Activated naive CD4-positive, alpha-beta T cell treated with anti-CD3 and anti-CD28 coated beads, Interleukin-2, amount 50 U/mL, for 24 hours (primary cell): ENCODE results near the gene ASIC4.

Experiments
- H3K27ac Mint-ChIP-seq: one replicate; pipeline ENCODE4 v1.8.0; 2021; ENCODE audit warnings: mild to moderate bottlenecking, mixed read lengths
- H3K27me3 Mint-ChIP-seq: one replicate; pipeline ENCODE4 v1.8.0; 2021; ENCODE audit warnings: mixed read lengths
- H3K36me3 Mint-ChIP-seq: one replicate; pipeline ENCODE4 v1.8.0; 2021; ENCODE audit warnings: mixed read lengths
- H3K4me1 Mint-ChIP-seq: one replicate; pipeline ENCODE4 v1.8.0; 2021; ENCODE audit warnings: mixed read lengths
- H3K4me3 Mint-ChIP-seq: one replicate; pipeline ENCODE4 v1.8.0; 2021; ENCODE audit warnings: mild to moderate bottlenecking, mixed read lengths
- H3K9me3 Mint-ChIP-seq: one replicate; pipeline ENCODE4 v1.8.0; 2021; ENCODE audit warnings: mixed read lengths

The ASIC4 gene

DNA sequence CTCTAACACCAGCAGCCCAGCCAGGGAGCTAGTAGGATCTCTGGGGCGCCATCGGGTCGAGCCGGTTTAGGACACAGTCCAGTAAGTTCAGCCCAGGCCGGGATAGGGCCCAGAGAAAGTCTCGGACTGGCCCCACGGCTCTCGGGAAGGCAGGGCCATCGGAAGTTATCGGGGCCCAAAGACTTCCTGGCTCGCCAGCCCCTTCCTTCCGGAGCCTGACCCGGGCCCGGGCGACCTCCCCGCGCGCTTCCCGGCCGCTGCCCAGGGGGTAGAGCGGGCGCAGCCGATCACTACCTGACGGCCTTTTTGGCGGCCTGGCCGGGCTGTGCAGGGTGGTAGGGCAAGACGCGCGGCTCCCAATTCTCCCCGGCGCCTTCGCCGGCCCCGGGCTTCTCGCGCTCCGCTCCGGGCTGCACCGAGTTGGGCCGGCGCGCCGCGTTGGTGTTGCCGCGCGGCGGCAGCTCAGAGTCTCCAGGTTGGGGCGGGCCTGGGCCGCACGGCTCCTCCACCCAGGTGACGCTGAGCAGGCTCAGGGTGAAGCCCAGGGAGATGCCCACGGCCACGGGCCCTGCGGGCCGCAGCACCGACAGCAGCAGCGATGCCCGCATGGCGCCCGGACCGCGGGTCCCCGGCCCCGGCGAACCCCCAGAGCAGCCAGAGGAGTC is 28.8 kb downstream of the ASIC4 start:
- Mint-ChIP-seq H3K4me3 (peak overlapping the region; percentile 93), H3K27ac (peak overlapping the region; percentile 74), H3K27me3 (no peaks in the 10 kb centered on the region)

DNA sequence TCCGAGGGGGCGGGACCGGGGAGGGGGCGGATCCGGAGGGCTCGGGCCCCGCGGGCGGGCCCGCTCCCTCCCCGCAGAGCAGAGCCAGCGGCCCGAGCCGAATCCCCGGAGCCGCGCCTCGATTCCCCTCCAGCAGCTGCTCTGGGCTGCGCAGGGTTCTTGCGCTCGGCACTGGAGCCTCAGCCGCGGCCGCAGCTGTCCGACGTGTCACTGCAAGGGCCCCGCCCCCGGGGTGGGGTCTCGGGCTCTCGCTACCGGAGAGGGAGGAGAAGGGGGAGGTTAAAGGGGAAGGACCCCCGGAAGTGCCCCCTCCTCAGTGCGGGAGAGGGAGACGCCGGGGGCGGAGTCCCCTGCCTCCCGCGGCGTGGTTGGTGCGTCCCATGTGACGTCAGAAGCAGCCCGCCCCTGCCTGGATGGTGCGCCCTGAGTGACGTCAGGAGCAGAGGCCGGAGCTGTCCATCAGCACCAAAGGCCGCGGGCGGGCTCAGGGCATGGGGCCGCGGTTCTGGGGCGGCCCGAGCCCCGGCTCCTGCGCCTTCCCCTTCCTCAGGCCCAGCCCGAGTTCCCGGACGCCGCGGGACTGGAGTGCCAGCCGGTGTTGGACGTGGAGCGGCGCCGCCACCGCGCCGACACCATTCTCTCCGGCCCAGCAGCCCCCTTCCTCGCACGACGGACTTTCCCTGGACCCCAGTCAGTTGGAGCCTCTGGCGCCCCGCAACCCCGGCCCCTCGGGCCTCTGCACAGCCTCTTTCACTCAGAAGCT is 29.5 kb downstream of the ASIC4 start, which contains the start of the genes CHPF and TMEM198:
CHPF (minus strand) TSS at position 214 of the 763 bp plus-strand sequence. CDS start 271 bp downstream, outside the sequence.
TMEM198 (plus strand) TSS at position 433 of the 763 bp plus-strand sequence. CDS start 700 bp downstream, outside the sequence.
- Mint-ChIP-seq H3K4me3 (peak within 1 kb of the TSS; percentile 93), H3K27me3 (no peaks in the 10 kb centered on the region), H3K27ac (peak within 1 kb of the TSS; percentile 96), H3K4me1 (peaks cover 24% of the 10 kb centered on the region), H3K36me3 (peaks cover 2% of the 10 kb centered on the region), H3K9me3 (no peaks in the 10 kb centered on the region)

More for the DNA sequence above, 28.8 kb downstream of the ASIC4 start:
- Mint-ChIP-seq H3K4me1 (peaks cover 24% of the 10 kb centered on the region), H3K36me3 (peaks cover 2% of the 10 kb centered on the region), H3K9me3 (no peaks in the 10 kb centered on the region)

DNA sequence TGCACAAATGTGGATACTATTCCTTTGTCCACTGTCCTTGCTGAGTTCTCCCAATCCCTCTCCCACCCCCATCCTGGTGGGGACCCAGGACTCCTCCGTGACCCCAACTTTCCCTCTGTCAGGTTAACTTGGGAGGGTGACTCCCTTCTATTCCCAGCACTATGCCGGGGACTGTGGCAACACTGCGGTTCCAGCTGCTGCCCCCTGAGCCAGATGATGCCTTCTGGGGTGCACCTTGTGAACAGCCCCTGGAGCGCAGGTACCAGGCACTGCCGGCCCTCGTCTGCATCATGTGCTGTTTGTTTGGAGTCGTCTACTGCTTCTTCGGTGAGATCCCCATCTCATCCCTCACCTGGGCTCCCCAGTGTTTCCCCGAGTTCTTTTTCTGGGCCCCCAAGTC is 30.3 kb downstream of the ASIC4 start:
- H3K36me3 Mint-ChIP-seq = peaks cover 2% of the 10 kb centered on the region
- peaks cover 2% of the 10 kb centered on the region for H3K27me3 Mint-ChIP-seq
- H3K4me3 Mint-ChIP-seq = peak overlapping the region; percentile 86
- H3K27ac Mint-ChIP-seq = peak overlapping the region; percentile 96
- H3K9me3 Mint-ChIP-seq = no peaks in the 10 kb centered on the region
- H3K4me1 Mint-ChIP-seq = peaks cover 24% of the 10 kb centered on the region

DNA sequence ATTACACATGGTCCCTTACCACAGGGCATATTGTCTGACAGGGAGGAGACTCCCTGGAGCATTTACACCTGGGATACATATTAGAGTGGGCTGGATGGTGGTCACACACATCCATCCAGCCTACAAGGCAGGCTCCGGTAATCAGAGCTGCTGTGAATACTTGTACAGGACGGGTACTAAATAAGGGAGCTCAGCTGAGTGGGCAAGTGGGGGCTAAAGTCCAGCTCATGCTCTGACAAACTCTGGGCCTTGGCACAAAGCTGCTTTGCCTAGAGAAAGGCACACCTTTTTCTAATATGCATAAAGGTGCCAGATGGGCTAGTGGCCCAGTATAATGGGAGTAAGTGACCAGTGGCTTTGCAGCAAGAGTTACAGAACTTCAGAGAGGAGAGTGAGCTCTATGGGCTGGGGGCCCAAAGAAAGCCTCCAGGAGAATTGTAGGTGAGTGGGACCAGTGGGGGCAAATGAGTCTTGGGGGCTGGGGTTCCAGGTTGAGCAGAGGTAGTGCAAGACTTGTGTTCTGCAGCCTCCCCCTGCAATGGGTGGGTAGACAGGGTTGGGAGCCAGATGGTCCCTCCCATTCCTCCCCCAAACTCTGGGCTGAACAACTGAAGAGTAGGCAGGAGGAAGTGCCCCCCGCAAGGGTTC is 31.1 kb downstream of the ASIC4 start:
- Mint-ChIP-seq H3K4me3 (peak overlapping the region; percentile 86), H3K27me3 (peaks cover 2% of the 10 kb centered on the region), H3K4me1 (peaks cover 24% of the 10 kb centered on the region), H3K36me3 (peaks cover 2% of the 10 kb centered on the region), H3K9me3 (no peaks in the 10 kb centered on the region), H3K27ac (no peak overlapping the region)

DNA sequence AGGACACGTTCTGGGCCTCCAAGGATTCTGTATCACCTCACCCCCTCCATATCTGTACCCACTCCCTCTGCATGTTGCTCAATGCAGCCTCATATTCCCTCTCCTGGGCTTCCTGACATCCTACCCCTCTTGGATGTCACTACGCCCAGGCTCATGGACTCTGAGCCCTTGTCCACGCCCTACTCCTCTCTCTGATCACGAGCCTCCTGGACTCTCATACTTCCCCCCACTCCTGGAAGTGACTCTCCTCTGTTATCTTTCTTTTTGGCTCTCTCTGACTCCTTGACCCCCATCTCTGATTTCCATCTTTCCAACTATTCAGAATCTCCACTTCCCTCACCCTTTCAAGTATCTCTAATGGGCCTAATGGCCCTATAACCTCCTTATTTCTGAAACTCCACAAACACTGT is 31.7 kb downstream of the ASIC4 start:
- H3K4me1 Mint-ChIP-seq = peaks cover 24% of the 10 kb centered on the region
- no peak overlapping the region for H3K27ac Mint-ChIP-seq
- H3K36me3 Mint-ChIP-seq = peaks cover 2% of the 10 kb centered on the region
- H3K9me3 Mint-ChIP-seq = no peaks in the 10 kb centered on the region
- no peak overlapping the region for H3K4me3 Mint-ChIP-seq
- peaks cover 4% of the 10 kb centered on the region for H3K27me3 Mint-ChIP-seq

DNA sequence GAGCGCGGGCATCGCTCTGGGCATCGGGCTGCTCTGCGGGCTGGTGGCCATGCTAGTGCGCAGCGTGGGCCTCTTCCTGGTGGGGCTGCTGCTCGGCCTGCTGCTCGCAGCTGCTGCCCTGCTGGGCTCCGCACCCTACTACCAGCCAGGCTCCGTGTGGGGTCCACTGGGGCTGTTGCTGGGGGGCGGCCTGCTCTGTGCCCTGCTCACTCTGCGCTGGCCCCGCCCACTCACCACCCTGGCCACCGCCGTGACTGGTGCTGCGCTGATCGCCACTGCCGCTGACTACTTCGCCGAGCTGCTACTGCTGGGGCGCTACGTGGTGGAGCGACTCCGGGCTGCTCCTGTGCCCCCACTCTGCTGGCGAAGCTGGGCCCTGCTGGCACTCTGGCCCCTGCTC is 33.3 kb downstream of the ASIC4 start:
- peaks cover 8% of the 10 kb centered on the region for H3K27me3 Mint-ChIP-seq
- no peak overlapping the region for H3K4me3 Mint-ChIP-seq
- no peaks in the 10 kb centered on the region for H3K9me3 Mint-ChIP-seq
- H3K36me3 Mint-ChIP-seq = no peaks in the 10 kb centered on the region
- peaks cover 11% of the 10 kb centered on the region for H3K4me1 Mint-ChIP-seq
- H3K27ac Mint-ChIP-seq = no peak overlapping the region

DNA sequence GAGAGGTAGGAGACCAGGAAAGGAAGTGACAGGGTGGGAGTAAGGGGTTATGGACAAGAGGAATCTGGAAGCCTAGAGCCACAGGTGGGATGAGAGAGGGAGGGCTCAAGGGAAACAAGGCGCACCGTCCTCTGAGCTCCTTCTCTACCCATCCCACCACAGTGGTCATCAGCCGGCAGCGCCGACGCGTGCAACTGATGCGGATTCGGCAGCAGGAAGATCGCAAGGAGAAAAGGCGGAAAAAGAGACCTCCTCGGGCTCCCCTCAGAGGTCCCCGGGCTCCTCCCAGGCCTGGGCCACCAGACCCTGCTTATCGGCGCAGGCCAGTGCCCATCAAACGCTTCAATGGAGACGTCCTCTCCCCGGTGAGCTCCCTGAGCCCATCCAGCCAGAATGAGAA is 34.7 kb downstream of the ASIC4 start:
- Mint-ChIP-seq H3K4me1 (peaks cover 9% of the 10 kb centered on the region), H3K4me3 (no peak overlapping the region), H3K36me3 (no peaks in the 10 kb centered on the region), H3K27me3 (peaks cover 15% of the 10 kb centered on the region), H3K27ac (no peak overlapping the region), H3K9me3 (no peaks in the 10 kb centered on the region)

DNA sequence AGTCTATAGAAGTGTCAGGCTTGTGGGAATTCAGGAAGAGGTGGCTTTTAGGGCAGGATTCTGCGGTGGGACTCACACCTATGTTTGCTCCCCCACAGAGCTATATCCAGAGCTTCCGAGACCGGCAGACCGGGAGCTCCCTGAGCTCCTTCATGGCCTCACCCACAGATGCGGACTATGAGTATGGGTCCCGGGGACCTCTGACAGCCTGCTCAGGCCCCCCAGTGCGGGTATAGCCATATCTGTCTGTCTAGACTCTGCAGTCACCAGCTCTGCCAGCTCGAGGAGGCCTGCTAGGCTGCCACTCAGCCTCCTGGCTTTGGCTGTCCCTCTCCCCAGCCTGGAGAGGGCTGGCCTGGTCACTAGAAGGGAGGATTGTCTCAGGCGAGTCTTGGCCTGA is 35.3 kb downstream of the ASIC4 start:
- no peaks in the 10 kb centered on the region for H3K36me3 Mint-ChIP-seq
- H3K4me3 Mint-ChIP-seq = no peak overlapping the region

DNA sequence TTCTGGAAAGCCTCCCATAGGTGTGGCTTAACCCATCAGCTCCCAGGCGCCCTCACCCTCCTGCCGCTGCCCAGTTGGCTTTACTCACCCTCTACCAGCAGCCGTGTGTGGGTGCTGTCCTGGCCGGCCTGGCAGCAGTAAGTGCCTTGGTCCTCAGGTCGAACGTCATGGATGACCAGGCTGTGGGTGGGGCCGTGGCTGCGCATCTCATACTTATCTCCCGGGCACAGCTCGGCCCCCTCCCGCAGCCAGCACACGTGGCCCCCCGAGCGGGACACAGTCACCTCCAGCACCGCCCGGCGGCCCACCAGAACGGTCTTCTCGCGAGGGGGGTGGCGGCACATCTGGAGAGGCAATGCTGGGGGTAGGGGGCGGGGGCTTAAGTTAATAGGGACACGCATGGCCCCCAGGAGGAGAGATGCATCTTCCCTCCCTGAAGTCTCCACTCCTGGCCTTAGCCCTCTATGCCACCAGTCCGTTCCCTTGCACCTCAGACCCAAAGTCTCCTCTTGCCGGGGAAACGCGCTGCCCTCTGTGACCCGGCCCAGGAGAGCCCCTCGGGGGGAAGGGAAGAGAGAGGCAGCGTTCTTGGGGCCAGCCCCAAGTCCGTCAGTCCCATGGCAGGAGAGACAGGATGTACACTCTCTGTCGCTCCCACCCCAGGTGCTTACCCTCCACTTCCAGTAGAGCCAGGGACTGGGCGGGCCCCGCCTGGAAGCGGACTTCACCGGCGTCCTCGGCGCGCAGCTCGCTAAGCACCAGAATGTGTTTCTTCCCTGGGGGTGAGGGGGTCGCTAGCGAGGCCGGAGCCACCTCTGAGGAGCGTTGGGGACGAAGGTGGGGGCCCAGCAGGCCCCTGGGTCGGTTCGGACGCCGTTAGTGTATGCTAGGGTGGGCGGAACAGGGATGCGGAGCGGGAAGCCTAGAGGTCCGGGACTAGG is 37.4 kb downstream of the ASIC4 start:
- H3K4me1 Mint-ChIP-seq = no peaks in the 10 kb centered on the region
- H3K36me3 Mint-ChIP-seq = no peaks in the 10 kb centered on the region
- H3K4me3 Mint-ChIP-seq = peak overlapping the region; percentile 76
- H3K9me3 Mint-ChIP-seq = no peaks in the 10 kb centered on the region
- H3K27me3 Mint-ChIP-seq = peaks cover 23% of the 10 kb centered on the region
- H3K27ac Mint-ChIP-seq = peak overlapping the region; percentile 35

More for the DNA sequence above, 35.3 kb downstream of the ASIC4 start:
- Mint-ChIP-seq H3K9me3 (no peaks in the 10 kb centered on the region), H3K4me1 (peaks cover 4% of the 10 kb centered on the region), H3K27me3 (peaks cover 18% of the 10 kb centered on the region), H3K27ac (no peak overlapping the region)

DNA sequence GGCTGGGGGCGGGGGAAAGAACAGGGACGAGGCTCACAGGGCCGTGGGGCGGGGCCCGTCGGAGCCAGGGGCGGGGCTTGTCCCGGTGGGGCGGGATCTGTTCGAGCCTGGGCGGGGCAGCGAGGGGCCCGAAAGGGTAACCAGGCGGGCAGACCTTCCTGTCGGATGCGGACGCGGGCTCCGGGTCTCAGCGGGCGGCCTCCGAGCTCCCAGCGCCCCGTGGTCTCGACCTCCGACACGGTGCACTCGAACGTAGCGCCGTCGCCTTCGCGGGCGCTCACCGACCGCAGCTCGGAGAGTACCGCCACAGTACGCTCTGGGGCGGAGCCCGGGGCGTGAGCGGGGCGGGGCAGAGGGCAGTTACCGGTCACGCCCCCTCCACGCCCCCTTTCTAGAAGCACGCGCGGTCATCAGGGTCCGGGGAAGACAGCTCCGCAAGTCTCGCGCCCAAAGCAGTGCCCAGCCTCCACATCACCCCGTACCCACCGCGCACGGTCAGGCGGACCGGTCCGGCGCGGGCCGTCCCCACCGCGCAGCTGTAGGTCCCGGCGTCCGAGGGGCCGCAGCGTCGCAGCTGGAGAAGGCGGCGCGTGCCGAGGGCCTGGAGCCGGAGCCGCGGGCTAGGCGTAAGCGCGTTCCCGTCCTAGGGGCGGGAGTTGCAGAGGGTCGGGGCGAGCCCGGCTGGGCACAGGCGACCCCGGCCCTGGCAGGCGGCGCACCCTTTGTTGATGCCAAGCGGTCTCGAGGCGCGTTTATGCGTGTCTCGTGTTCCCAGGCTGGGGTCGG is 38.3 kb downstream of the ASIC4 start:
- Mint-ChIP-seq H3K4me1 (no peaks in the 10 kb centered on the region), H3K9me3 (no peaks in the 10 kb centered on the region), H3K4me3 (peak overlapping the region; percentile 76), H3K27ac (no peak overlapping the region), H3K36me3 (no peaks in the 10 kb centered on the region), H3K27me3 (peaks cover 24% of the 10 kb centered on the region)

DNA sequence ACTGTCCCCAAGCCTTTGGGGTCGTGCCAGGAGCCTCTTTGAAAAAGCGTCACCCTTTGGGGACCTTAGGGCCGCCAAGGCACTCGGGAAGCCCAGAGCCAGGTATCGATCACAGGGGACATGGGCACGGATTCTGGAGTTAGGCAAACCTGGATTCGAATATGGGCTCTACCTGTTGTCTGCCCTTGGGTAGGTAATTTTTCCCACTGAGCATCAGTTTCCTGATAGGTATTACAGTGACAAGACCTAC is 38.8 kb downstream of the ASIC4 start:
- Mint-ChIP-seq H3K4me1 (no peaks in the 10 kb centered on the region), H3K27me3 (peaks cover 24% of the 10 kb centered on the region), H3K4me3 (no peak overlapping the region), H3K27ac (no peak overlapping the region), H3K9me3 (no peaks in the 10 kb centered on the region), H3K36me3 (no peaks in the 10 kb centered on the region)

DNA sequence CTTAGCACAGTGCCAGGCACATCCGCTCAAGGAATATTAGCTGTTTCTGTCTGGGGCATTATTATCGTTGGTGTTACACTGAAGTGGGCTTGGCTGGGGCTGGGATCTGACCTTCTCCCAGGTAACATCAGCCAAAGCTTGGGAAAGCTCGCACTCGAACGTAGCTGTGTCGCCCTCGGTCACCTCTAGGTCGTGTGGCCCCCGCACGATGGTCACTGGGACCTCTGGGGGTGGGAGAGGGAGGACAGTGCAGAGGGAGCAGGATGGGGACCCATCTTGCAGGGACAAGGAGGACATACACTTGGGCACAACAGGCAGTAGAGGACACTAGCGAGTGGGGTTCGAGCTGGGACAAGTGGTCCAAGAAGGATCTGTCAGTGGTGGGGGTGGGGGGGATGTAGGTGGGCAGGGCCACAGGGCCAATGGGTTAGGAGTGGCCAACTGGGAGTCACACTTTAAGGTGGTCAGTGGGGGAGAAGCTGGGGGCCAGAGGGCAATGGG is 39.2 kb downstream of the ASIC4 start:
- Mint-ChIP-seq H3K9me3 (no peaks in the 10 kb centered on the region), H3K27me3 (peaks cover 24% of the 10 kb centered on the region), H3K4me3 (peak overlapping the region; percentile 42), H3K4me1 (no peaks in the 10 kb centered on the region), H3K27ac (no peak overlapping the region), H3K36me3 (no peaks in the 10 kb centered on the region)

DNA sequence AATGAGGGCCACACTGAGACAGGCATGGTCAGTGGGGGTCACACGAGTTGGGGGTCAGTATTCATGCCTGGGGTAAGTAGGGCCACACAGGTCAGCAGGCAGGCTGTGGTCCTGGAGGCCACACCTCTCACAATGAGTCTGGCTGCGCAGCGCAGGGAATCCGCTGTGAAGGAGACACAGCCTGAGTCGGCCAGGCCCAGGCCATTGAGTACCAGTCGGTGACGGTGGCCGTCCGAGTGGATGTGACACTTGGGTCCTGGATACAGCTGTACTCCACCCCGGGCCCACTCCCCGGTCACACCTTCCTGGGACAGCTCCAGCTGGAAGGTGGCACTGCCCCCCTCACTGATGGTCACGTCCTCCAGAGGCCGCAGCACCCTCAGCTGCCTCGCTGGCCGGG is 40.1 kb downstream of the ASIC4 start:
- Mint-ChIP-seq H3K4me3 (no peak overlapping the region), H3K4me1 (no peaks in the 10 kb centered on the region), H3K27ac (no peak overlapping the region), H3K36me3 (no peaks in the 10 kb centered on the region), H3K9me3 (no peaks in the 10 kb centered on the region), H3K27me3 (peaks cover 23% of the 10 kb centered on the region)

DNA sequence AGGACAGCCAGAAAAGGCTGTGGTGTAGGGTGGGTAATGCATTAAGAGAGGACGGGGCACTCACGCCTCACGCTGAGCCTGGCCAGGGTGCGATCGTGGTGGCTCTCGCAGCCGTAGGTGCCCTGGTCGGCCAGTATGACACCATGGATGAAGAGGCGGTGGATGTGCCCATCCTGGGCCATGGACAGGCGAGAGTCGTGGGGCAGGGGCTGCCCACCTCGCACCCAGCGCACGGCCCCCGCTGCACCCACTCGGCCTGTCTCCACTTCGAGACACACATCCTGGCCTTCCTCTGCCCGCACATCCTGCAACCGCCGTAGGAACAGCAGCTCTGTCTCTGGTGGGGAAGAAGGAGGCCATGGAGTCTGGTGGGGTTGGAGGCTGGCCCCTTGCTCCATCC is 41.7 kb downstream of the ASIC4 start:
- peaks cover 23% of the 10 kb centered on the region for H3K27me3 Mint-ChIP-seq

More for the DNA sequence above, 41.7 kb downstream of the ASIC4 start:
- Mint-ChIP-seq H3K4me3 (no peak overlapping the region), H3K27ac (no peak overlapping the region), H3K4me1 (no peaks in the 10 kb centered on the region), H3K36me3 (no peaks in the 10 kb centered on the region), H3K9me3 (no peaks in the 10 kb centered on the region)
